GM18867 (cell line): ENCODE measurements around the gene AKT2.

Source experiments
- ATAC-seq: cut with Tn5 transposase; IDR thresholded peaks from one replicate; pipeline ENCODE4 v1.9.1; 2021; ENCODE audit warnings: mild to moderate bottlenecking, moderate library complexity; ENCODE audit not compliant: unreplicated experiment

AKT2 gene

DNA sequence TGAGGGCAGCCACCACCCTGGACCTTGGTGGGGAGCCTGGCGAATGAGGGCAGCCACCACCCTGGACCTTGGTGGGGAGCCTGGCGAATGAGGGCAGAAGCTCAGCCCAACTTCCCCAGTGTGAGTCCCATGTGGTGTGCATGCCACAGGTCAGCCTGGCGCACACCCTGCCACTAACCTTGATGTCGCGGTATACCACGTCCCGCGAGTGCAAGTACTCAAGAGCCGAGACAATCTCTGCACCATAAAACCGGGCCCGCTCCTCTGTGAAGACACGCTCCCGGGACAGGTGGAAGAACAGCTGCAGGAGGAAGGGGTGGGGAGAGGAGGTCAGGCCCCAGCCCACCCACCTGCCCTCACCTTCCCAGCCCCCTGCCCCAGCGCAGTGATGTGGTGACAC, 47.4 kb downstream of the AKT2 start:
- ATAC-seq, result no peak

DNA sequence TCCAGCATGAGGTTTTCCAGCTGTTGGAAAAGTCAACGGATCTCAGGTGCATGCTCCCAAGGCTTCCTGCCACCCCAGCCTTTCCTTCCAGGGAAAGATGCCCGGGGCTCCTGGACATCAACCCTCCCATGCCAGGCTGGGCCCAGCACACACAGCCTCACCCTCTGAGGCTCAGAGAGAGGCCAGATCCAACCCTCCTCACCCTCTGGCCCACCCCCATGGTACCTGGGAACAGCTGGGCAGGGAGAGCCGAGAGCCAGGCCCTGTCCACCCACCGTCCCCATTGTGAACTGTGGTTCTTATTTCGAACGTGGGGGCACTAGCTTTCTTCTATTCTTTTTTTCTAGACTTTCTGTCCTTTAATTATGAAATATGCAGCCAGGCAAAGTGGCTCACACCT, 48.8 kb downstream of the AKT2 start:
- no peak for ATAC-seq

DNA sequence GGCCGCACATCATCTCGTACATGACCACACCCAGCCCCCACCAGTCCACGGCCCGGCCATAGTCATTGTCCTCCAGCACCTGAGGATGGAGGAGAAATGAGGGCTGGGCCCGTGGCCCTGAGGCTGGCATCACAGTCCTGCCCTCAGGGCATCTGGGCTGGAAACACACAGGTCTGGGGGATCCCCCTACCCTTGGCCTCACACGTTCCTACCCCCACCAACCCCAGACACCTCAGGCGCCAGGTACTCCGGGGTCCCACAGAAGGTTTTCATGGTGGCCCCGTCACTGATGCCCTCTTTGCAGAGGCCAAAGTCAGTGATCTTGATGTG, 49.2 kb downstream of the AKT2 start:
- no peak for ATAC-seq

DNA sequence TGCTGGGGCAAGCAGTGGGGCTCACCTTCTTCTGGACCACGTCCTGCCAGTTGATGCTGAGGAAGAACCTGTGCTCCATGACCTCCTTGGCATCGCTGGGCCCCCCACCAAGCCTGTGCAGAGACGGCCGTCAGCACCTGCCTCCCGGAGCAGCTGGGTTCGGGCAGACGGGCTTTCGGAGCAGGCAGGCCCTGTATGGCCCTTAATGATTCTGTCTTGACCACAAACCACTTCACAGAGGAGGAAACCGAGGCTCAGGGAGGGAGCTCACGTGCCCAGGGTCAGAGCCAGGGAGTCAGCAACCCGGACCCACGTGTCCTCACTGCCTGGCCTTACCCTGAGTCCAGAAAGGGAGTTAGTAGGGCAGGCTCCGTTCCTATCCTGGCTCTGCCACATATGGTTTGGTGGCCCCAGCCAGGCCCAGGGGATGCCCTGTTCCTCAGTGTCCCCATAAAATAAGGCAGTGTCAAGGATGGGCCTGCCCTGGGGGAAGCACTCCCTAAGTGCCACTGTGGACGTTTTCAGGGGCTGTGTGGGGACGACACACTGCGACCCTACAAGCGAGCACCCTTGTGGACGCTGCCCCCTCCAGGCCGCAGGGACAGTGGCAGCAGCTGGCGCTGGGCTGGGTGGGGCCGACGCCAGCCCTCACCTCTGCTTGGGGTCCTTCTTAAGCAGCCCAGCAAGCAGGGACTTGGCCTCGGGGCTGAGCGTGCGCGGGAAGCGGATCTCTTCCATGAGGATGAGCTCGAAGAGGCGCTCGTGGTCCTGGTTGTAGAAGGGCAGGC, 49.7 kb downstream of the AKT2 start:
- ATAC-seq, result no peak

DNA sequence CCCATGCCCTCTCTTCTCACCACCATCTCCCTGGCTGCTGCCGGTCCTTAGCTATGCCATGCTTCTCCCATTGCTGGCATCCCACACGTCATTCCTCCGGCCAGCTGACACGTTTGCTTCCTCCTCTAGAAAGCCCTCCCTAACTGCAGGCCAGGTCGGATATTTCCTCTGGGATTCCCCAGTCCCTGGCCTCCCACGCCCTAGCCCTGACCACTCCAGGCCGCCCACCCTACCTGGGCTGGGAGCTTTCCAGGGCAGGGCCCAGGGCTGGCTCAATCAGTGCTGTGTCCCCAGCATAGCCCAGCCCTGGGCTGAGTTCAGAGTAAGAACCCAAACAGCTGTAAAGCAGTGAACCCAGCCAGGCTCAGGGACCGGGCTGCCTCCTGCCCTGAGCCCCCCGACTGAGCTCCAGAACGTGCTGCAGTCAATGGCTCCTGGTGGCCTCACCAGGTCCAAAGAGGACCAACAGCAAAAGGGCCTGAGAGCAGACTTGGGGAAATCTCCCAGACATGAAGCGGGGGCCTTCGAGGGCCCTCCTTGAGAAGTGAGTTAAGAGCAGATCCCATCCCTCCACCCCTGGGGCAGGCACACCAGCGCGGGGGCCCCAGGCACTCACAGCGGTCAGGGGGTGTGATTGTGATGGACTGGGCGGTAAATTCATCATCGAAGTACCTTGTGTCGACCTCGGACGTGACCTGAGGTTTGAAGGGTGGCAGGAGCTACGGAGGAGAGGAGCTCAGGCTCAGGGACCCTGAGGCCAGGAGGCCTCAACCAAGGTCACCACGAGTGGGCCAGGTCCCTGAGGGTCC, 50.5 kb downstream of the AKT2 start:
- ATAC-seq, result no peak

DNA sequence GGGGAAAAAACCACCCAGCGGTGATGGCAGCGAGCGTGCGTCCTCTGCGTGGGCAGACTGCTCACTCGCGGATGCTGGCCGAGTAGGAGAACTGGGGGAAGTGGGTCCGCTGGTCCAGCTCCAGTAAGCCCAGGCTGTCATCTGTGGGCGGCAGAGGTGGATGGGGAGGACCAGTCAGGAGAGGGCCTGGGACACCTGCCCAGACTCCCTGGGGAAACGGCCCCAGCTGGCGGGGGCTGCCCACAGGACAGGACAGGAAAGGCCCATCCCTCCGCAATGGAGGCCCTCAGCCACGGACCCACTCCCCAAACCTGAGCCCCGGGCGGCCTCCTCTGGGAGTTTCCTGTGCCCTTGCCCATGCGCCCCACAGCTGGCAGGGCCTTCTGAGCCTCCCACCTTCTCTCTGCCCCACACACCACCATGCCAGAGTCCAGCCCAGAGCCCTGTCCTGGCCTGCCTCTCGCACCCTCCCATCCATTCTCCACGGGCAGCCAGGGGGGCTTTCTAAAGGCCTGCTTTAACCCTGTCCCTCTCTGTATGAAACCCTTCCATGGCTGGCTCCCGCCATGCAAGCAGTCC, 51.2 kb downstream of the AKT2 start:
- no peak for ATAC-seq

DNA sequence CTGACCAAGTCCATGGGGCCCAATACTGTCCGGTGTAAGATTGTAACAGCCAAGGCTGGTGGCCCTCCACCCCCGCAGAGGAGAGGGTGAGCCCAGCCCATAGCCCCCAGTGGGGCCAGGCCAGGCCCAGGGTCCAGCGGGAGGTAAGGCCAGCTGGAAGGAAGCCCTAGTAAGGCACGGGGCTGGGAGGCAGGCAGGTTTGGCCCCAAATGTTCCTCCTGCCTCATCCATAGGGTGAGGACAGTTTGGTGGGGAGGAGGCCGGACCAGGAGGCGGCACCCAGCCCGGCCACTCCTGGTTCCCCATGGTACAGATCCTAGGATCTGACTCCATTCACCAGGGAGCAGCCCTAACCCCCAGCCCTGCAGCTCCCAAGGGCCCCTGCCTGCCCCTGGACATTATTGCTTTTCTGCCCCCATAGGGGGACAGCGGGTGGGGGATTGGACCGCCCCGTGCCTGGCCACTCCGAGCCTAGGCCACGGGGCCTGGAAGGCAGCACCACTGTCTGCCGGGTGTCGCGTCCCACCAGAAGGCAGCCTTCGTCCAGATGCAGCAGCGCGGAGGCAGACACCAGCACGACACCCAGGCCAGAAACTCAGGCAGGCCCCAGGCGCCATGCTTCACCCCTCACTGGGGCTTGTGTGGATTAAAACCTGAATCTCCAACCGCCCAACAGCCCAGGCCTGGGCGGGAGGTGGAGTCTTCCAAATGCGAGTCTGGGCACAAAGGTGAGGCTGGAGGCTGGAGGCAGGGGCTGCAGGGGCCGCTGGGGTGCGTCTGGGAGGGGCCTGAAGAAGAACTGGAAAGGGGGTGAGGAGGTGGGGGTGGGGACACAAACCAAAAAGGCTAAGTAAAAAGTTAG, 52.0 kb downstream of the AKT2 start:
- ATAC-seq, result no peak

DNA sequence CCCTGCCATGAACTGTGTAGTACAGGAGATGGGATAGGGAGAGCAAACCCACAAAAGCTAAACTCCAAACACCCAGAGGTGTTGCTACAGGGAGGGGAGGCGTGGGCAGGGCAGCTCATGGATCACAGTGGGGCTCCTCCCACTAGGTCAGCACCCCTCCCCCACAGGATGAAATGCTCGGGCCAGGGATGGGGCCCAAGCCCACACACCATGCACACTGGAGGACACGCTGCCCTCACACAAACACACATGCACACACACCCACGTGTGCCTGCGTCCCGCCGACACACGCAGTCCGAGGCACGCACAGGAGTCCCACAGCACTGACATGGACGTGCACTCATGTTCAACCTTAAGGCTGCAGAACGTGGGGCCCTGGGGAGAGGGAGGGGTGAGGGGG, 52.7 kb downstream of the AKT2 start:
- no peak for ATAC-seq

DNA sequence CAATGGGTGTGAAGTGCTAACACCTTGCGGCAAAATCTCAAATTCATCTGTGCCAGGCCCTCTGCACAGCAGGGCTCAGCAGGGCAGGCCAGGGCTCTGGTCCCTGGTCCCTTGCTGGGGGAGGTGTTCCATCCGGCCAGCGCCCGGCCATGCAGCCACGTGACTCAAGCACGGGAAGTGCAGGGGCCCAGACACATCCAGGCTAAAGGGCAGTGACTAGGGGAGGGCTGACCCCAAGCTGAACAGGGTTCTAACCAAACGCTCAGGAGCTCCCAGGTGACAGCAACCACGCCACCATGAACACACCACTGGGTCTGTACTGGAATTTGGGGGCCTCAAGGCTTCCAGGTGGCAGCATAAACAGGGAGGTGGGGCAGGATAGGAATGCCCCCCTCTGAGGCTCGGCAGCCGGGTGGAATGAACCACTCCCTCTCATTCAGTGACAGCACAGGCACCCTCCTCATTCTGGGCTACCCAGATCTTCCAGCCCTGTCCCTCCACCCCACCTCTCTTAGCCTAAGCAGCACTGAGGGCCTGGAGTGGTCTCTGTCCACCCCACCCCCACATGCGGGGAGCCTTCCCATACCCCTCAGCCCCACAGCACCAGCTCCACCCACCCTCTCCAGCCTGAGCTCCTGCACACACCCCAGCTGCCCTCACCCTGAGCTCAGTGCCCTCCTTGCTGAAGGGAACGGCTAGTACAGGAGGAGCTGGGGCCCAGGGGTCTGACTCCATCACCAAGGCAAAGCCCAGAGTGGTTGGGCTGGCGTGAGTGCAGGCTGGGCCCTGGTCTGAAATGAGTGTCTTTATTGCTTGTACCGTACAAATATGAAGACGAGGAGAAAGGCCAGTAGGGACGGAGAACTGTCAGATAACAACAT, 53.4 kb downstream of the AKT2 start:
- ATAC-seq, result no peak

DNA sequence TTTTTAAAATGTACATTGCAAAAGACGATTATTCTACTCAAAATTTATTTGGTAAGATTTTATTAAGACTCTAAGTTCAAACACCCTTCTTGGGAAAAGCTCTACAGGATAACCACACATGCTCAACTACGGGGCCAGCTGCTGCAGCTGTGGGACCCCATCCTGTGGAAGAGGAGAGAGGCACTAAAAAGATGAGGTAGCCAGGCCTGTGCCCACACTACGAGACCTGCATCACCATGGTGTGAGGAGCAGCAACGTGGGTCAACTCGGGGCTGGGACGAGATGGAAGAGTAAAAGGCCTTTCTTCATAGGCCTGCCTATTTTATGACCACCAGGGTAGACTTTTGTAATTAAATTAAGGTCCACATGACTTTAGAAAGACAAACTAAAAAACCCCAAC, 54.1 kb downstream of the AKT2 start:
- no peak for ATAC-seq

DNA sequence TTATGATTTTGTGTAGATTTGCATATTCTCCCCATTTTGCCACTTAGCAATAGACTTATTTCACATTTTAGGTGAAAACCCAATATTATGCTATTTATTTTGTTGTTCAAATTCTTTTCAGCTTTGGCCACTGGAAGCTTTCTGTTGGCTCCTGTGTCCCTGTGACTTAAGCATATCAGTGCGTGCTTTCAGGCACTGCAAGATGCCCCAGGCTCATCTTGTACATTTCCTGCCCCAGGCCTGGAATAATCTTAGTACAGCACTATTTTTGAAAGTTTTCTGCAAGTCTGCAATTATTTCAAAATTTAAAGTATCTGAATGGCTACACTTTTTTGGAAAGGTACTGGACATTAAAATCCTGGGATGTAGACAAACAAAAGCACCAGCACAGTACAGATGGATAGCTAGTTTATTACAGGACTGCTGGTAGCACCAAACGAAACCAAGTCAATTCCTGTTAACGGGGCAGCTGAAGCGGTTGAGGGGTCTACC, 55.2 kb downstream of the AKT2 start:
- no peak for ATAC-seq

DNA sequence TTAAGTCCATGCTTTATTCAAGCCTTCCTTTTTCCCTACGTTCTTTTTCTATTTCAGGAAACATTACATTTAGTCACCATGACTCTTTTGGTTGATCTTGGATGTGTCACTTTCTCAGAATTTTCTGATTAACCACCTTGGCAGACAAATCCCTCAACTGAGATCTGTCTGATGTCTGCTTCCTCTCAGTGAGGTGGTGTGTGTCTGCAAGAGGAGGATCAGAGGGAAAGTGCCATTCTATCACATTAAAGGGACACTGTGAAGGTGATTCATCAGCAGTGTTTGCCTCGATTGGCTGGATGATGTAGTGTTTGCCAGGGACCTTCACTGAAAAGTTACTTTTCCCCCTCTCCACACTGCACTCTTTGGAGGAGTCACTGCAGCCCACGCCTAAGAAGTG, 55.7 kb downstream of the AKT2 start:
- ATAC-seq, result no peak

DNA sequence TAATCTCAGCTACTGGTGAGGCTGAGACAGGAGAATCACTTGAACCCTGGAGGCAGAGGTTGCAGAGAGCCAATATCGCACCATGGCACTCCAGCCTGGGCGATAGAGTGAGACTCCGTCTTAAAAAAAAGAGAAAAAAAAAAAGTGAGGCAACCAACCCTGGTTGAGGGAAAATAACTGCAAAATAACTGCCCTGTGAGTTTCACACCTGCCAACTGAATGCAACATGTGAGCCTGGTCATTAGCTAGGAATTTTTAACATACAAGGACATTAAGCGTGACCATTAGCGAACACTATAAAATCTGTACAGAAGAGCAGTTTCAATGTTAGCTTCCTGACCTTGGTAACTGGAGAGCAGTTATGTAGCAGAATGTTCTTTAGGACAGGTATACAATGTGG, 56.3 kb downstream of the AKT2 start:
- ATAC-seq, result no peak

DNA sequence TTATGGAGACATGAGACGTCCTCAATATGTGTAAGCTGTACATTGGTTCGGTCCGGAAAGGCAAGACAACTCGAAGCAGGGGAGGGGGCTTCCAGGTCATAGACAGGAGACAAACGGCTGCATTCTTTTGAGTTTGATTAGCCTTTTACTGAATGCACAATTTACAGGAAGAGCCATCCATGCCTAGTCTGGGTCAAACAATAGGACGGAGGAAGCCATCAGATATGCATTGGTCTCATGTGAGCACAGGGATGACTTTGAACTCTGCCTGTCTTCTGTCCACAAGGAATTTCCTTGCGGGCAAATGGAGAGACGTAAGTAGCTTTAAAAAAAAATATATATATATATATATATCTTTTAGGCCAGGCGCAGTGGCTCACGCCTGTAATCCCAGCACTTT, 56.8 kb downstream of the AKT2 start:
- no peak for ATAC-seq

DNA sequence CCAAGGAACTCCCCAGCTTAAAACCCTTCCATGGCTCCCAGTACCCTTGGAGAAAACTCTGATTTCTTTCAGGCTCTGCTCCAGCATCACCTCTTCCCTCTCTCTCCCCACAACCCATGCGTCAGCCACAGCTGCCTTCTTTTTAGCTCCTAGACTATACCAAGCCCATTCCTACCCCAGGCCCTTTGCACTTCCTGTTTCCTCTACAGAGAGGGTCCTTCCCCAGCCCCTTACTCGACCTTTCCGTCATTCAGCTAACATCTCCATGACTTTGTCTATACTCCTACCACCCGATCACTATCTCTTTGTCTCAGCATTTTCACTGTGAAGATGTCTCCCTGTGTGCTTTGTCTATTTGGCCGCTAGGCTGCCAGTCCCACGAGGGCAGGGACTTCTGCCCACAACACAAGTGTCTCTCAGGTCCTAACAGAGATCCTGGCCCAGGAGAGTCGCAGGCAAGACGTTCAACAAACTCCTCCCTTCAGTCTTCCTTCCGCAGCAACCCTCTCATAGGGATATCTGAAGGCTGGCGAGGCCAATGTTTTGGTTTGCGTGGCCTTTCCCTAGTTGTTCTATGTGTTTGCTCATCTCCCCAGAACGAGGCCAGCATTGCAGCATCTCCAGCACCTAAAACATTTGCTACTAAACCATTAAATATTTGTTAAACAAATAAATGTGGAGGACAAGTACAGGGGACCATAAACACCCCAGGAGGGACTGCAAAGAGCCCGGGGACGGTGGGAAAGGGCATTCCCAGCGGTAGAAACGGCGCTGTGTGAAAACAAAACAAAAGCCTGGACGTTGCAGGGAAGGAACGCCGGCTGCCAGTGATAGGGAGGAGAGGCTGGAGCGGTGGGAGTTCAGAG, 59.5 kb downstream of the AKT2 start:
- no peak for ATAC-seq

DNA sequence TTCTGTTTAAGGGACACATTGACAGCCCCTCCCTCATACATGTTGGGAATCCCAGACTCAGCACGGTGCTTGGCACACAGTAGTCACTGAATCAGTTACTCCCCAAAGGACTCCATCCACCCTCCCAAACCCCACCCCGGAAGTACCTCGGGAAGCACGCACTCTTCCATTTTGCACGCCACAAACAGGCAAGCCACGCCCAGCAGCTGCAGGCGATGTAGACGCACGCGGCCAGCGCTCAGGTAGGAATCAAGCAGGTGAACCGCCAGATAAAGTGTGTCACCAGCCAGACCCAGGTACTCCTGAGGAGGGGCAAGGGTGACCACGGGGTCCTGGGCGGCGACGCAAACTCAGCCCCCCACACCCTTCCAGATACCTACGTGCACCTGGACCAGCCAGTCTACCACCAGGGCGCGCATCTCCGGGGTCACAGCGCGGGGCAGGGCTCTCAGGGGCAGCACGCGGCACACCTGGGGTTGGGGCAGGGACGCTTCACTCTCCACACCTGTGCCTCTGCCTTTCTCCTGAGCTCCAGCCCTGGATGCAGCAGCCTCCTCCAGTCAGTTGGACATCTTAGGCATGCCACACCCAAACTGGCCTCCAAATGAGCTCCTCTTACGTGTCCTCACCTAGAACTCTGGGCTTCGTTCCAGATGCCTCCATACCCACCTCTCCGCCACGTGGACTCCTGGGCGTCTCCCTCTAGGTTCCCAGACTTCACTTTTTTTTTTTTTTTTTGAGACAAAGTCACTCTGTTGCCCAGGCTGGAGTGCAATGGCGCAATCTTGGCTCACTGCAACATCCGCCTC, 60.6 kb downstream of the AKT2 start:
- no peak for ATAC-seq

DNA sequence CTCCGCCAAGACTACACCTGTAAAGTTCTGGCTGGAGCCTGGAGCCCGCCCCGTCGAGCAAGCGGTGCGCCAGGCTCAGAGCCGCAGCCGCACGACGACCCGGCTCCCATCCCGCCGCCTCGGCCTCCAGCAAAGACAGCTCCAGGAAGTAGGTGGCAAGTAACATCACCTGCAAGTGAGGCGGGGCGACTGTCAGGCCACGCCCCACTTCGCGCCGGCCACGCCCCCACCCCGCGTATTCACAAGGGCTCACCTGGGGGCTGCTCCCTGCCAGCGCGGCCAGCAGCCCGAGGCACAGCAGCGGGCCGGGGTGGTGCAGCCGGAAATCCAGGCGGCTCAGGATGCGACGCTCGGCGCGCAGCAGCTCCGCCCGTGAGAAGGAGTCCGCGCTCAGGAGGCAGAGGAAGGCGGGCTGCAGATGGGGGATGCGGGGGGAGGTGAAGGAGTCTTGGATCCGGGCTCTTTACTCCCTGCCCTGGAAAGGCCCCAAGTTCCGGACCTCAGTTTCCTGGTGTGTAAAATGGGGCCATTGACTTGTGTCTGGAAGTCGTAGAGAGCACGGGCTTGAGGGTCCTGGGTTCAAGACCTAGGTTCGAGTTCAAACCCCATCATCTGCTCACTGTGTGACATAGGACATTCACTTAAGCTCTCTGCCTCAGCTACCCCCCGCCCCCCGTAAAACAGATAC, 61.9 kb downstream of the AKT2 start:
- ATAC-seq, result no peak
